Liver (tissue), 9 donors: Measurements from ENCODE around the gene PTGER2. TPM values are rescaled to one million over a fixed set of nuclear protein-coding genes. Genes with fewer than 3 reads are reported as not detected.

Experiments
- DNase-seq: peaks from one replicate; pipeline ENCODE4 v3.0.0-alpha.2; 2017; ENCODE audit warnings: low spot score
- H3K27ac ChIP-seq, 2 donors: one replicate each; pipeline ENCODE4 v1.7.0; 2013; ENCODE audit warnings: inconsistent platforms in 2 of 2, low read length in 2 of 2, control low read depth in 1 of 2, low read depth in 1 of 2, mild to moderate bottlenecking in 1 of 2
- H3K27me3 ChIP-seq, 4 donors: one replicate each; pipeline versions ENCODE4 v1.6.1 to v1.7.0; 2013; ENCODE audit warnings: low read length in 3 of 4, inconsistent platforms in 1 of 4, mild to moderate bottlenecking in 1 of 4, moderate library complexity in 1 of 4; ENCODE audit not compliant: control insufficient read depth in 4 of 4, insufficient read depth in 4 of 4
- H3K36me3 ChIP-seq, 4 donors: one replicate each; pipeline versions ENCODE4 v1.6.1 to v1.7.0; 2013; ENCODE audit warnings: low read length in 3 of 4, mild to moderate bottlenecking in 3 of 4, low read depth in 1 of 4, moderate library complexity in 1 of 4; ENCODE audit not compliant: control insufficient read depth in 4 of 4, insufficient read depth in 3 of 4
- H3K4me1 ChIP-seq, 4 donors: one replicate each; pipeline versions ENCODE4 v1.6.1 to v1.7.0; 2013; ENCODE audit warnings: low read length in 3 of 4, mild to moderate bottlenecking in 3 of 4, moderate library complexity in 1 of 4; ENCODE audit not compliant: control insufficient read depth in 4 of 4, insufficient read depth in 4 of 4
- H3K4me3 ChIP-seq, 3 donors: one replicate each; pipeline versions ENCODE4 v1.6.1 to v1.7.0; 2013; ENCODE audit warnings: low read length in 3 of 3, control low read depth in 1 of 3, low read depth in 1 of 3, mild to moderate bottlenecking in 1 of 3
- H3K9ac ChIP-seq, 2 donors: one replicate each; pipeline ENCODE4 v1.7.0; 2013; ENCODE audit warnings: low read length in 2 of 2, mild to moderate bottlenecking in 2 of 2, moderate library complexity in 2 of 2, control low read depth in 1 of 2, low read depth in 1 of 2
- H3K9me3 ChIP-seq, 4 donors: one replicate each; pipeline versions ENCODE4 v1.6.1 to v1.7.0; 2013; ENCODE audit warnings: low read length in 3 of 4; ENCODE audit not compliant: control insufficient read depth in 4 of 4
- EGR1 ChIP-seq, 2 donors: IDR thresholded peaks; 2 replicates each; pipeline ENCODE4 v1.6.1; 2016 to 2018; ENCODE audit warnings: antibody characterized with exemption in 2 of 2, low read depth in 2 of 2
- FOXA1 ChIP-seq: IDR thresholded peaks from 2 replicates; pipeline ENCODE4 v1.6.1; 2016; ENCODE audit warnings: antibody characterized with exemption
- FOXA2 ChIP-seq: IDR thresholded peaks from 2 replicates; pipeline ENCODE4 v1.6.1; 2016; ENCODE audit warnings: antibody characterized with exemption
- GABPA ChIP-seq, 2 donors: IDR thresholded peaks in 1 of 2; conservative IDR thresholded peaks in 1 of 2; 2 replicates each; pipeline ENCODE4 v1.6.1; 2016; ENCODE audit warnings: antibody characterized with exemption in 2 of 2, mild to moderate bottlenecking in 1 of 2, moderate library complexity in 1 of 2
- HNF4A ChIP-seq, 2 donors: conservative IDR thresholded peaks; 2 replicates each; pipeline ENCODE4 v1.6.1; 2016; ENCODE audit warnings: antibody characterized with exemption in 2 of 2, mild to moderate bottlenecking in 2 of 2
- HNF4G ChIP-seq: IDR thresholded peaks from 2 replicates; pipeline ENCODE4 v1.6.1; 2016; ENCODE audit warnings: antibody characterized with exemption
- JUND ChIP-seq, 2 donors: IDR thresholded peaks; 2 replicates each; pipeline ENCODE4 v1.6.1; 2016; ENCODE audit warnings: antibody characterized with exemption in 2 of 2
- NR2F2 ChIP-seq: IDR thresholded peaks from 2 replicates; pipeline ENCODE4 v1.6.1; 2016; ENCODE audit warnings: antibody characterized with exemption
- RAD21 ChIP-seq, 2 donors: IDR thresholded peaks; 2 replicates each; pipeline ENCODE4 v1.6.1; 2016; ENCODE audit warnings: antibody characterized with exemption in 2 of 2, mild to moderate bottlenecking in 2 of 2
- SP1 ChIP-seq: IDR thresholded peaks from 2 replicates; pipeline ENCODE4 v1.6.1; 2018; ENCODE audit warnings: antibody characterized with exemption, mild to moderate bottlenecking
- TAF1 ChIP-seq: conservative IDR thresholded peaks from 2 replicates; pipeline ENCODE4 v1.6.1; 2016; ENCODE audit warnings: antibody characterized with exemption, mild to moderate bottlenecking
- YY1 ChIP-seq: IDR thresholded peaks from 2 replicates; pipeline ENCODE4 v1.6.1; 2016; ENCODE audit warnings: antibody characterized with exemption, mild to moderate bottlenecking
- WGBS: extraction: QIAGEN DNeasy Blood & Tissue Kit; methylation state at CpG from one replicate; pipeline ENCODE4 v1.1.7; 2013; 5-methylcytosine and 5-hydroxymethylcytosine counted together
- polyA plus RNA-seq, 2 donors: library from polyadenylated mRNA; stranded (reverse) in 1 of 2; unstranded in 1 of 2; fragments of 200-250 nt in 1 of 2; fragments of >200 nt in 1 of 2; fragmentation: Nextera tagmentation in 1 of 2; extraction: Ambion mirVana in 1 of 2; gene quantifications; one replicate each; pipeline versions ENCODE4 v1.2.1 to v1.2.3, GENCODE V29; 2013 to 2015
- total RNA-seq, 2 donors: library from RNA; depleted of rRNA; stranded (reverse); fragments of >200 nt; gene quantifications; one replicate each; pipeline ENCODE4 v1.2.3, GENCODE V29; 2014
- TF ChIP-seq, protein P1 (sequence below): IDR thresholded peaks from 2 replicates; pipeline ENCODE4 v1.6.1; 2016; ENCODE audit warnings: antibody characterized with exemption, mild to moderate bottlenecking
- TF ChIP-seq, protein P2 (sequence below): IDR thresholded peaks from 2 replicates; pipeline ENCODE4 v1.6.1; 2016; ENCODE audit warnings: antibody characterized with exemption
- TF ChIP-seq, protein P3 (sequence below): IDR thresholded peaks from 2 replicates; pipeline ENCODE4 v1.6.1; 2016; ENCODE audit warnings: antibody characterized with exemption
- TF ChIP-seq, protein P4 (sequence below): fragments of 150-350 bp; IDR thresholded peaks from 2 replicates; pipeline ENCODE4 v1.5.1; 2017; ENCODE audit warnings: improper control_type of control experiment, low read depth, low read length; ENCODE audit not compliant: missing input control
- TF ChIP-seq, protein P5 (sequence below): IDR thresholded peaks from 2 replicates; pipeline ENCODE4 v1.6.1; 2016; ENCODE audit warnings: antibody characterized with exemption
- donor health status: healthy.
- donor health status: healthy.
- donor health status: healthy.
- donor health status: healthy.
- donor health status: healthy.

Gene PTGER2
- total and polyA plus RNA-seq, 4 donors: 0.36 to 1.9 (median 0.81) TPM

DNA sequence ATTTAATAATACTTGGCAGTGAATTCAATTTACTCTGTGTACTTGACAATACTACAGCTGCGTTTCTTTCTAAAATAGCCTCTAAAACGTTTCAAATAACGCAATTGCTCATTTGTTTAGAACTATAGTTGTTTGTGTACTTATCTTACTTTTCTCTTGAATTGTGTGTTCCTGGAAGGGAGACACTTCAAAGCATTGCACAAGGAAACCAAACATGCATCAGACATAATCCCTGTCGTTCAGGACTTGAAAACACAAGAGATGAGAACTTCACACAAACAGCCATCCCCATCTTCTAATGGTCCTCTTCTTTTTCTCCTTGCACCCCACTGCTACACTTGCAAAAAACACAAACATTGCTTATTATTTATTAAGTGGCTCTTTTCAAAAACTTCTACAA, 38.5 kb downstream of the PTGER2 start:
- H3K4me3 ChIP-seq: no peak overlapping the region
- TF ChIP-seq, protein P1, sequence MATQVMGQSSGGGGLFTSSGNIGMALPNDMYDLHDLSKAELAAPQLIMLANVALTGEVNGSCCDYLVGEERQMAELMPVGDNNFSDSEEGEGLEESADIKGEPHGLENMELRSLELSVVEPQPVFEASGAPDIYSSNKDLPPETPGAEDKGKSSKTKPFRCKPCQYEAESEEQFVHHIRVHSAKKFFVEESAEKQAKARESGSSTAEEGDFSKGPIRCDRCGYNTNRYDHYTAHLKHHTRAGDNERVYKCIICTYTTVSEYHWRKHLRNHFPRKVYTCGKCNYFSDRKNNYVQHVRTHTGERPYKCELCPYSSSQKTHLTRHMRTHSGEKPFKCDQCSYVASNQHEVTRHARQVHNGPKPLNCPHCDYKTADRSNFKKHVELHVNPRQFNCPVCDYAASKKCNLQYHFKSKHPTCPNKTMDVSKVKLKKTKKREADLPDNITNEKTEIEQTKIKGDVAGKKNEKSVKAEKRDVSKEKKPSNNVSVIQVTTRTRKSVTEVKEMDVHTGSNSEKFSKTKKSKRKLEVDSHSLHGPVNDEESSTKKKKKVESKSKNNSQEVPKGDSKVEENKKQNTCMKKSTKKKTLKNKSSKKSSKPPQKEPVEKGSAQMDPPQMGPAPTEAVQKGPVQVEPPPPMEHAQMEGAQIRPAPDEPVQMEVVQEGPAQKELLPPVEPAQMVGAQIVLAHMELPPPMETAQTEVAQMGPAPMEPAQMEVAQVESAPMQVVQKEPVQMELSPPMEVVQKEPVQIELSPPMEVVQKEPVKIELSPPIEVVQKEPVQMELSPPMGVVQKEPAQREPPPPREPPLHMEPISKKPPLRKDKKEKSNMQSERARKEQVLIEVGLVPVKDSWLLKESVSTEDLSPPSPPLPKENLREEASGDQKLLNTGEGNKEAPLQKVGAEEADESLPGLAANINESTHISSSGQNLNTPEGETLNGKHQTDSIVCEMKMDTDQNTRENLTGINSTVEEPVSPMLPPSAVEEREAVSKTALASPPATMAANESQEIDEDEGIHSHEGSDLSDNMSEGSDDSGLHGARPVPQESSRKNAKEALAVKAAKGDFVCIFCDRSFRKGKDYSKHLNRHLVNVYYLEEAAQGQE: no peak
- TF ChIP-seq, protein P2, sequence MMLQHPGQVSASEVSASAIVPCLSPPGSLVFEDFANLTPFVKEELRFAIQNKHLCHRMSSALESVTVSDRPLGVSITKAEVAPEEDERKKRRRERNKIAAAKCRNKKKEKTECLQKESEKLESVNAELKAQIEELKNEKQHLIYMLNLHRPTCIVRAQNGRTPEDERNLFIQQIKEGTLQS: no peak
- TF ChIP-seq RAD21 (IDR thresholded peaks at IDR 0.05) (no peak), HNF4G (no peak), YY1 (no peak), JUND (IDR thresholded peaks at IDR 0.05) (no peak), SP1 (no peak), TAF1 (no peak), FOXA2 (no peak), EGR1 (IDR thresholded peaks at IDR 0.05; ENCODE audit: low read depth in 2 of 2) (no peak), NR2F2 (no peak), FOXA1 (no peak), GABPA (IDR thresholded peaks at IDR 0.05 in 1 of 2, conservative IDR thresholded peaks at IDR 0.05 in 1 of 2) (no peak), HNF4A (conservative IDR thresholded peaks at IDR 0.05) (no peak)
- TF ChIP-seq, protein P3, sequence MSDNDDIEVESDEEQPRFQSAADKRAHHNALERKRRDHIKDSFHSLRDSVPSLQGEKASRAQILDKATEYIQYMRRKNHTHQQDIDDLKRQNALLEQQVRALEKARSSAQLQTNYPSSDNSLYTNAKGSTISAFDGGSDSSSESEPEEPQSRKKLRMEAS: no peak
- TF ChIP-seq, protein P4, sequence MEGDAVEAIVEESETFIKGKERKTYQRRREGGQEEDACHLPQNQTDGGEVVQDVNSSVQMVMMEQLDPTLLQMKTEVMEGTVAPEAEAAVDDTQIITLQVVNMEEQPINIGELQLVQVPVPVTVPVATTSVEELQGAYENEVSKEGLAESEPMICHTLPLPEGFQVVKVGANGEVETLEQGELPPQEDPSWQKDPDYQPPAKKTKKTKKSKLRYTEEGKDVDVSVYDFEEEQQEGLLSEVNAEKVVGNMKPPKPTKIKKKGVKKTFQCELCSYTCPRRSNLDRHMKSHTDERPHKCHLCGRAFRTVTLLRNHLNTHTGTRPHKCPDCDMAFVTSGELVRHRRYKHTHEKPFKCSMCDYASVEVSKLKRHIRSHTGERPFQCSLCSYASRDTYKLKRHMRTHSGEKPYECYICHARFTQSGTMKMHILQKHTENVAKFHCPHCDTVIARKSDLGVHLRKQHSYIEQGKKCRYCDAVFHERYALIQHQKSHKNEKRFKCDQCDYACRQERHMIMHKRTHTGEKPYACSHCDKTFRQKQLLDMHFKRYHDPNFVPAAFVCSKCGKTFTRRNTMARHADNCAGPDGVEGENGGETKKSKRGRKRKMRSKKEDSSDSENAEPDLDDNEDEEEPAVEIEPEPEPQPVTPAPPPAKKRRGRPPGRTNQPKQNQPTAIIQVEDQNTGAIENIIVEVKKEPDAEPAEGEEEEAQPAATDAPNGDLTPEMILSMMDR: no peak
- TF ChIP-seq, protein P5, sequence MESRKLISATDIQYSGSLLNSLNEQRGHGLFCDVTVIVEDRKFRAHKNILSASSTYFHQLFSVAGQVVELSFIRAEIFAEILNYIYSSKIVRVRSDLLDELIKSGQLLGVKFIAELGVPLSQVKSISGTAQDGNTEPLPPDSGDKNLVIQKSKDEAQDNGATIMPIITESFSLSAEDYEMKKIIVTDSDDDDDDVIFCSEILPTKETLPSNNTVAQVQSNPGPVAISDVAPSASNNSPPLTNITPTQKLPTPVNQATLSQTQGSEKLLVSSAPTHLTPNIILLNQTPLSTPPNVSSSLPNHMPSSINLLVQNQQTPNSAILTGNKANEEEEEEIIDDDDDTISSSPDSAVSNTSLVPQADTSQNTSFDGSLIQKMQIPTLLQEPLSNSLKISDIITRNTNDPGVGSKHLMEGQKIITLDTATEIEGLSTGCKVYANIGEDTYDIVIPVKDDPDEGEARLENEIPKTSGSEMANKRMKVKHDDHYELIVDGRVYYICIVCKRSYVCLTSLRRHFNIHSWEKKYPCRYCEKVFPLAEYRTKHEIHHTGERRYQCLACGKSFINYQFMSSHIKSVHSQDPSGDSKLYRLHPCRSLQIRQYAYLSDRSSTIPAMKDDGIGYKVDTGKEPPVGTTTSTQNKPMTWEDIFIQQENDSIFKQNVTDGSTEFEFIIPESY: no peak
- 38% methylated on average over 4 of the region's 4 CpGs for WGBS
- DNase-seq: no peak
- no peaks in the 10 kb centered on the region for H3K36me3 ChIP-seq
- no peak overlapping the region for H3K9ac ChIP-seq
- H3K9me3 ChIP-seq: no peaks in the 10 kb centered on the region
- H3K27me3 ChIP-seq: peaks cover 0 to 5% (median 0%) of the 10 kb centered on the region in 4 donors
- no peaks in the 10 kb centered on the region for H3K4me1 ChIP-seq
- peak overlapping the region in 1 of 2 donors; percentile 5 for H3K27ac ChIP-seq

DNA sequence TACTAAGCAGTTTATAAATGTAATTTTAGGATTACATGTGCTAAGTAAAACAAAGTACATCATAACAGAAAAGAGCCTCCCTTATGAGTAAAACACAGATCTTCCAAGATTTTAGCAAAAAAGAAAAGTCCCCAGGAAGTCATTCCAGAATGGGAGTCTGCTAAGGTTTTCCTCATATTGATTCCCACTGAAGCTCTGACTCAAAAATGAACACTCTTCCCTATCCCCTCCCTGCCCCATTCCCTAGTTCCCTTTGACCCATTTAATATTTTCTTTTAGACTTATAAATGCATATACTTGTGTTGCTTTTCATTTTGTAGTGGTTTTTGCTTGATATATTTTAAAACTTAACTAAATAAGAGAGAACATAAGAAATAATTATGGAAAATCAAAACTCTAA, 40.1 kb downstream of the PTGER2 start:
- H3K36me3 ChIP-seq: no peaks in the 10 kb centered on the region
- H3K9ac ChIP-seq: no peak overlapping the region
- no peak overlapping the region for H3K4me3 ChIP-seq
- TF ChIP-seq, protein P4: no peak
- TF ChIP-seq RAD21 (IDR thresholded peaks at IDR 0.05) (no peak), EGR1 (IDR thresholded peaks at IDR 0.05; ENCODE audit: low read depth in 2 of 2) (no peak)
- TF ChIP-seq, protein P2: no peak
- H3K4me1 ChIP-seq: no peaks in the 10 kb centered on the region
- peaks cover 0 to 5% (median 0%) of the 10 kb centered on the region in 4 donors for H3K27me3 ChIP-seq
- DNase-seq: no peak
- H3K9me3 ChIP-seq: no peaks in the 10 kb centered on the region
- H3K27ac ChIP-seq: no peak overlapping the region
